Peyer's patch (tissue), 4 donors: Measurements from ENCODE around the gene RAB44.

Source experiments
- POLR2A ChIP-seq, 2 donors: fragments of 450-650 bp; IDR thresholded peaks; one replicate each; pipeline ENCODE4 v1.5.1; 2017; ENCODE audit warnings: antibody characterized with exemption in 2 of 2, mild to moderate bottlenecking in 2 of 2, moderate library complexity in 2 of 2
- TF ChIP-seq, protein P1 (sequence below), 6 experiments: fragments of 450-650 bp in 4 of 6; fragments of 200-600 bp in 2 of 6; sonication (generic) in 1 of 6; IDR thresholded peaks; one replicate each; pipeline ENCODE4 v1.5.1; 2017 to 2019; ENCODE audit warnings: antibody characterized with exemption in 6 of 6, mild to moderate bottlenecking in 3 of 6, moderate library complexity in 1 of 6

DNA sequence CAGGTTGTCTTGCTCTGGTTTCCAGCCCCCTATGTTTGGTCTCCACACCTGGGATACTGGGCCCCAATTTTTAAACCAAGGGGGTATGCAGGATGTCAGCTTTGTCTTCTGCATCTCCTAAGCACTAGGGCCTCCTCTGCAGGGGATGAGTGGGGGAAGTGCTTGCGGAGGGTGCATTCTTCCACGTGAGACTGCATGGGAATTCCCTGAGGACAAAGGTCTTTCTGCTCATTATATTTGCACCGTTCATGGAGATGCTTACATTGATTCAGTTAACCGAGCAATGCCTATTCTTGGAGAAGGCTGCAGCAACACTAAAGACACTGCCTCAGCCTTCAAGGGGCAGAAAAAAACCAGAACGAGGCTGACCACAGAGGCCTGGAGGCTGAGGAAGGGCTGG, 45.4 kb downstream of the RAB44 start:
- TF ChIP-seq, protein P1, sequence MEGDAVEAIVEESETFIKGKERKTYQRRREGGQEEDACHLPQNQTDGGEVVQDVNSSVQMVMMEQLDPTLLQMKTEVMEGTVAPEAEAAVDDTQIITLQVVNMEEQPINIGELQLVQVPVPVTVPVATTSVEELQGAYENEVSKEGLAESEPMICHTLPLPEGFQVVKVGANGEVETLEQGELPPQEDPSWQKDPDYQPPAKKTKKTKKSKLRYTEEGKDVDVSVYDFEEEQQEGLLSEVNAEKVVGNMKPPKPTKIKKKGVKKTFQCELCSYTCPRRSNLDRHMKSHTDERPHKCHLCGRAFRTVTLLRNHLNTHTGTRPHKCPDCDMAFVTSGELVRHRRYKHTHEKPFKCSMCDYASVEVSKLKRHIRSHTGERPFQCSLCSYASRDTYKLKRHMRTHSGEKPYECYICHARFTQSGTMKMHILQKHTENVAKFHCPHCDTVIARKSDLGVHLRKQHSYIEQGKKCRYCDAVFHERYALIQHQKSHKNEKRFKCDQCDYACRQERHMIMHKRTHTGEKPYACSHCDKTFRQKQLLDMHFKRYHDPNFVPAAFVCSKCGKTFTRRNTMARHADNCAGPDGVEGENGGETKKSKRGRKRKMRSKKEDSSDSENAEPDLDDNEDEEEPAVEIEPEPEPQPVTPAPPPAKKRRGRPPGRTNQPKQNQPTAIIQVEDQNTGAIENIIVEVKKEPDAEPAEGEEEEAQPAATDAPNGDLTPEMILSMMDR (IDR thresholded peaks at IDR 0.05) = no peak
- no peak for TF ChIP-seq POLR2A (IDR thresholded peaks at IDR 0.05)
